Dermis microvascular lymphatic vessel endothelial cell (primary cell): ENCODE data around the gene MARCHF10. TPM values are rescaled to one million over a fixed set of nuclear protein-coding genes. Genes with fewer than 3 reads are reported as not detected.
"Not testable (repeated sequence)": the region's sequence is repeated elsewhere in the genome, so short reads cannot be mapped to it uniquely, and the experiment has no call there.

Experiments used
- DNase-seq, 2 donors: peaks; one replicate each; pipeline versions ENCODE4 v3.0.0 to v3.0.0-alpha.2; 2010; ENCODE audit warnings: low read depth in 2 of 2
- total RNA-seq: library from RNA; depleted of rRNA; stranded (reverse); fragments of >200 nt; gene quantifications from 2 replicates; pipeline ENCODE4 v1.2.1, GENCODE V29; 2014

Gene MARCHF10, protein sequence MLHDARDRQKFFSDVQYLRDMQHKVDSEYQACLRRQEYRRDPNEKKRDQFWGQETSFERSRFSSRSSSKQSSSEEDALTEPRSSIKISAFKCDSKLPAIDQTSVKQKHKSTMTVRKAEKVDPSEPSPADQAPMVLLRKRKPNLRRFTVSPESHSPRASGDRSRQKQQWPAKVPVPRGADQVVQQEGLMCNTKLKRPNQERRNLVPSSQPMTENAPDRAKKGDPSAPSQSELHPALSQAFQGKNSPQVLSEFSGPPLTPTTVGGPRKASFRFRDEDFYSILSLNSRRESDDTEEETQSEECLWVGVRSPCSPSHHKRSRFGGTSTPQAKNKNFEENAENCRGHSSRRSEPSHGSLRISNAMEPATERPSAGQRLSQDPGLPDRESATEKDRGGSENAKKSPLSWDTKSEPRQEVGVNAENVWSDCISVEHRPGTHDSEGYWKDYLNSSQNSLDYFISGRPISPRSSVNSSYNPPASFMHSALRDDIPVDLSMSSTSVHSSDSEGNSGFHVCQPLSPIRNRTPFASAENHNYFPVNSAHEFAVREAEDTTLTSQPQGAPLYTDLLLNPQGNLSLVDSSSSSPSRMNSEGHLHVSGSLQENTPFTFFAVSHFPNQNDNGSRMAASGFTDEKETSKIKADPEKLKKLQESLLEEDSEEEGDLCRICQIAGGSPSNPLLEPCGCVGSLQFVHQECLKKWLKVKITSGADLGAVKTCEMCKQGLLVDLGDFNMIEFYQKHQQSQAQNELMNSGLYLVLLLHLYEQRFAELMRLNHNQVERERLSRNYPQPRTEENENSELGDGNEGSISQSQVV
- total RNA-seq, result under 0.01 TPM in 1 of 2 replicates, not detected in the other

DNA sequence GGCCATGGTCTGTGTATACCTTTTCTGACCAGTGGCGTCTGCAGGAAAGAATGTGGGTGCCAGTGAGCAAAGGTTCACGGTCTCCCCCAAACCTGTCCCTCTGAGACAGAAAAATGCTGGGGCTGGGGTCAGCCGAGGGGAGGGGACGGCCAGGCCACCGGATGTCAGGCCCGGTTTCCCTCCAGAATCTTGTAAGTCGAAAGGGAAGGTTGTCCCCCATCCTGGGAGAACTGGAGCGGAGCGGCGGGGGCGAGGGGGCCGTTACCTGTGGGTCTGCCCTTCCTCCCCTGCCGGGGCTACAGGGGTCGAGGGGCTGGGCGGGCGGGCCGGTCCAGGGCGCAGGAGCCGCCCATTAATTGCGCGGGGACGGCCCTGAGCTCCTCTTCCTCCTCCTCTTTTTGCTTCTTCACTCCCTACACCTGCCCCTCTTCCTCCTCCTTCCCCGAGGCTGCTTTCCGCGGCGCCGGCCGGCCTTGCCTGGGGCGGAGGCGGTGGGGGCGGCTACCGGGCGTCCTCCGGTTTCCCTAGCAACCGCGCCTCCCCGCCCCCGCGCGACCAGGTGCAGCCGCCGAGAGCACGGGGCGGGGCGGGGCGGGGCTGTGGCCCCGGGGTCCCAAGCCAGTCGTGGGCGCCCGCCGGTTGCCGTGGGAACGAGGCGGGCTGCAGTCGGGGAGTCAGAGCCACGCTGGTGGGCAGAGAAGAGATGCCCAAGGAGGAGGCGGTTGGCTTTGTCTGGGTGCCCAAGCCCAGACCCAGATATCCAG is at the start of gene MARCHF10:
Gene MARCHF10 (minus strand): TSS at position 503 of the 764 bp plus-strand sequence. CDS start 6,579 bp downstream, outside the sequence.
- DNase-seq, result no peak

DNA sequence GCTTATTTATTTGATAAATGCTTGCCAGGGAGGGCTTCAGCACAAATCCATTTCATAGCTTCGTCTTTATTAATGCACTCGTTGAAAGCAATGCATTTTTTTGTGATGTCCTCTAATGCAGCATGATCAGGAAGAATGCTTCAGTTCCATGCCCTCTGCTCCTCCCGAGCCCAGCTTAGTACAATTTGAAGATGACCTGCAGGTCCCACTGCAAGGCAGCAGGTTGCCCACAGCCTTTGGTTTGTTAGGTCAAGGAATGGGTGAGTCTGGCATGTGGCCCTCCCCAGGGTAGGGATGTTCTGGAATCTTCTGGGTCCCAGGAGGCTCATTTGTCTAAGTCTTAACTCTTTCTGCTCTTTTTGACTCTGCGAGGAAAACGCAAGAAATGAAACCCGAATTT is 49.4 kb upstream of the MARCHF10 start:
- no peak for DNase-seq

DNA sequence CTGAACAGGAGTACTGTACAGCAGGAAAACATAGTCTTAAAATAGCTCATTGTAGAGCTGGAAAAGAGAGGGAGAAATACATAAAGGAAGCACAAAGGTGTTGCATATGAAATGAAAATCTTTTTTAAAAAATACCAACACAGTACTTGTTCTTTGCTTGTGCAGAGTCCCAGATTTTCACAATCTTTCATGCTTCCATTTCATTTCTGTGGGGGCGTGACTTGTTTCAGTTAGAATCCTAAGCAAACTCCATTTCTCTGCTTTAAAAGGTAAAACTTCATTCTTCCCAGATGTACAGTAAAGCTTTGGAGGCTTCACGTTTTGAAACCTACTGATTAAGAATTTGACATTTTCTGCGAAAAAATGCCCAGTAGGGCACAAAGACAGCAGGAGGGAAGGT is 48.5 kb upstream of the MARCHF10 start:
- DNase-seq, result no peak

DNA sequence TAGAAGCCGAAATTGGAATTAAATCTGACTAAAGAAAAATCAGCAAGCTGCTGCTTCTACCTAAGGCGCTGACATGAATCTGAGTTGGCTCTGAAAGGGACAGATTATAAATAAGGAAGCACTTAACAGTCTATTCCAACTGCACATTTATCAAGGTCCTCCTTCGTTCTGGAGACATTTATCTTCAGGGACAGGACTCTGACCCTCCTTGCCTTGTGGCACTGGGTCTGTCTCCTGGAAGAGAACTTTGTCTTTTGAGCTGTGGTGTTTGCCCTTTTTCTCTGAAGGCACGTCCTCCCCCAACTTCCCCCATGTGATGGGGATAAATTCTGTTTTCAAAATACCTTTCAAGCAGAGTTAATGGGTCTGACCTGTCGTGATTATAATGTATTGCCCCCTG is 47.0 kb upstream of the MARCHF10 start:
- DNase-seq, result no peak

DNA sequence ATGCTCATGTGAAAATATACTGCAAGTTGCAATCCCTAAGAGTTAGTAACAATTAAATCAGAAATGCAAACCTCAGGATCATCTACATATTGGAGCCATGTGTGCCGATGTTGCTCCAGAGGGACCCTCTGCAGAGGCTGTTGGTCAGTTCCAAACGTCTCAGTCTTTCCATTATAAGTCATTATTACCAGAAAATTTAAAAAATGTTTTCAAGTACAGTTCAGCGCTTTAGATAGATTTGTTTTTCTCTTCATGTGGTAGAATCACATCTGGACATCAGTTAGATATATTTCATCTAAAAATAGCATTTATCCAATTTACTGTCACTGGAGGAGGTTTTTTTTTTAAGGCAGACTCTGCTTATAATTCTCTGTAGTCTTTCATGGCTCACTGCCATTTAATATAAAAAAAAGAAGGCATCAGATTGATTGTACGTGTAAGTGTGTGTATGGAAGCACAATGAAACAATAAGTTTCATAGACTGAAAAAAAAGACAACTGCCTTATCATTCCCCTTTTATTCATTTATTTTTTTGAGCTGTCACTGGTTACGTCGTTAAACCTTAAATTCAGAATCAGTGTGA is 46.1 kb upstream of the MARCHF10 start:
- no peak for DNase-seq

DNA sequence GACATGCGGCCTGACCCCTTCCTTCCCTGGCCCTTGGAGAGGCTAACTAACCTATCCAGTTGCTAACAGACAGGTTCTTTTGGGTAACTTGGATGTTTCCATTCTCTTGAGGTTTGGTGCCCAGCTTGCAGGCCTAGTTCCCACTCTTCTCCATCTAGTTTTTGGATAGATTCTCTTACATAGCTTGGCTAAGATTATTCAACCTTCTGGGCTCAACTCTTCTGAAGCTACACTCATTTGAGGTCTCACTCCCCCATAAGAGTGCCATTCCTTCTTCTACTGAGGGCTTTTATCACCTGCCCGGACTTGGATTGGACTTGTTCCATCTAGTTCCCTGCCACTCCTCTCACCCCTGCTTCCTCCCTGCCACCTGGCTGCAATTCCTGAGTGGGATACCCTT is 44.1 kb upstream of the MARCHF10 start:
- DNase-seq, result no peak

DNA sequence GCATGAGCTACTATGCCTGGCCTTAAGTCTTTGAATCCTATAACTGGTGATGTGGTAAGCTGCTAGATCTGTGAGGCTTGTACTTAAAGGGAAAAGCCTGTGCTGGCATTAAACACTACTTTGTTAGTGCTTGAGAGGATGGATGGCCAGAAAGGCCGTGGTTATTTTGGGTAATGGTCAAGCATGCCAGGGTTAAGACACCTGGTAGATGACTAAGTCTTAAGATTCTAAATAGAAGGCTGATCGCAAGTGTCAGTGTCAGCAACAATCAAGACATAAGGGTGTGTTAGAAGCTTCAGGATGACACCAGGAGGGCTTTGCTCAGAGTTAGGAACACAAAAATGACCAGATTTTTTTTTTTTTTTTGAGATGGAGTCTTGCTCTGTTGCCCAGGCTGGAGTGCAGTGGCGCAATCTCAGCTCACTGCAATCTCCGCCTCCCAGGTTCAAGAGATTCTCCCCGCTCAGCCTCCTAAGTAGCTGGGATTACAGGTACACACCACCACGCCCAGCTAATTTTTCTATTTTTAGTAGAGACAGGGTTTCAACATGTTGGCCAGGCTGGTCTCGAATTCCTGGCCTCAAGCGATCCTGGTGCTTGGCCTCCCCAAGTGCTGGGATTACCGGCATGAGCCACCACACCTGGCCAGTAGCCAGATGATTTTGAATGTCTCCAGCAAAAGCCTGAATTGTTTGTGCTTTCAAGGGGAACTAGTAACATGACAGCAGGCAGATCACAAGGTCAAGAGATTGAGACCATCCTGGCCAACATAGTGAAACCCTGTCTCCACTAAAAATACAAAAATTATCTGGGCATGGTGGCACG is 41.7 kb upstream of the MARCHF10 start:
- not testable (repeated sequence) for DNase-seq

DNA sequence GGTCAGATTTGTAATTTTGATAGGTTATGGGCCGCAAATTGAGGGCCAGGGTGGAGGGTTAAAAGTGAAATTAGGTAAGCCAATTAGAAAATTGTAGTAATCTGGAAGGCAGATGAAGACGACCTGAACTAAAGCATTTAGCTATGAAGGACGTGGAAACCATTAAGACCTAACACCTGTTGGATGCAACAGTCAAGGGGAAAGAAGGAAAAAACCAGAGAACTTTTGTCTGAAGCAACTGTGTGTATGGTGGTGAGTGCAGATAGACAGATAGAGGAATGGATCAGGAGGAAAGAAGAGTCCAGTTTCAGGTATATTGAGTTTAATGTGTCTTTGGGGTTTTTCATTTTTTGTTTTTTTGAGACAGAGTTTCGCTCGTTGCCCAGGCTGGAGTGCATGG is 40.2 kb upstream of the MARCHF10 start:
- DNase-seq, result no peak

DNA sequence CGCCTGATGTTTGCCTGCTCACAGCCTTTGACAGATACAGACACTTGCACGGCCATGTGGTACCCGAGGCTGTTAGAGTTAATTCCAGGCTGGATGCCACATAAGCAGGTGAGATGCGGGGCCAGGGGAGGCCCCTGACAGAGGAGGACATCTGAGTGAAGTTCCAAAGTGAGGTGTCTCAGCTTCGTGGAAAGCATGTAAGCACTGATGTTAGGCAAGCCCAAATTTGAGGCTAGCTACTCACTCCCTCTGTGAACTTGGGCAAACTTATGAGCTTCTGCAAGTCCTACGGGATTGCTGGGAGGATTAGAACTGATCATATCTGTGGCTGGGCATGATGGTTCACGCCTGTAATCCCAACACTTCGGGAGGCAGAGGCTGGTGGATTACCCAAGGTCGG is 39.3 kb upstream of the MARCHF10 start:
- DNase-seq, result no peak

DNA sequence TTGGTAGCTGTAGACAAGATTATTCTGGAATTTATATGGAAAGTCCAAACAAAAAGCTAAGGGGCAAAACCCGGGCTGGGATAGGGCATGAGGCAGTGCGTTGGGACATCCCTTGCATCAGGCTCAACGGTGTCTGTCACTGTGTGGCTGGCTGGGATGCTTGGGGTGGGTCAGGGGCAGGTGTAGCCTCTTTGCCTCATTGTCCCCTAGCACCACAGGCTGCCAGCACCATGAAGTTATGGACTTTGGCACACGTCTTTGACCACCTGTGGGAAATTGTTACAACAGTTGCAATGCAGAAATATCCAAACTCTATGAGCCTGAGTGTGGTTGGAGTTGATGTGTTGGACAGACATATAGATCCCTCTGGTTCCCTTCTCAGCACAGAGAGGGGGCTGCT is 32.8 kb upstream of the MARCHF10 start:
- DNase-seq, result no peak

DNA sequence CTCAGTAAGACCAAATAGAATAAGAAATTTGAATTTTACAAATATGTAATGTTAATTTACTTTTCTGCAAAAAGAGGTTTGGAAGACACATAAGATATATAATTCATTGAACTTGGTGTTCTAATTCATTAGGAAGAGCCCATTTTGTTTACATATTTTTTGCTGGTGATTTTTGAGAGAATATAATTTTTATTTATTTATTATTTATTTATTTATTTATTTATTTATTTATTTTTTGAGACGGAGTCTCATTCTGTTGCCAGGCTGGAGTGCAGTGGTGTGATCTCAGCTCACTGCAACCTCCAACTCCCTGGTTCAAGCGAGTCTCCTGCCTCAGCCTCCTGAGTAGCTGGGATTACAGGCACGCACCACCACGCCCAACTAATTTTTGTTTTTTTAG is 25.7 kb upstream of the MARCHF10 start:
- not testable (repeated sequence) for DNase-seq

DNA sequence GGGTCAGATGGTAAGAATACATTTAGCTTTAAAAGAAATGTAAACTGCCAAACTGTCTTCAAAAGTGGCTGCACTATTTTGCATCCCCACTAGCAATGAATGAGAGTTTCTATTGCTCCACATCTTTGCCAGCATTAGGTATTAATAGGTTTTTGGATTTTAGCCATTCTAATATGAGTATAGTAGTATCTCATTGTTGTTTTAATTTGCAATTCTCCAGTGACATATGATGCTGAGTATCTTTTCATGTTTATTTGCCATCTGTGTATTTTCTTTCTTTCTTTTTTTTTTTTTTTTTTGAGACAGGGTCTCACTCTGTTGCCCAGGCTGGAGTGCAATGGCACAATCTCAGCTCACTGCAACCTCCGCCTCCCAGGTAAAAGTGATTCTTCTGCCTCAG is 24.3 kb upstream of the MARCHF10 start:
- DNase-seq, result no peak

DNA sequence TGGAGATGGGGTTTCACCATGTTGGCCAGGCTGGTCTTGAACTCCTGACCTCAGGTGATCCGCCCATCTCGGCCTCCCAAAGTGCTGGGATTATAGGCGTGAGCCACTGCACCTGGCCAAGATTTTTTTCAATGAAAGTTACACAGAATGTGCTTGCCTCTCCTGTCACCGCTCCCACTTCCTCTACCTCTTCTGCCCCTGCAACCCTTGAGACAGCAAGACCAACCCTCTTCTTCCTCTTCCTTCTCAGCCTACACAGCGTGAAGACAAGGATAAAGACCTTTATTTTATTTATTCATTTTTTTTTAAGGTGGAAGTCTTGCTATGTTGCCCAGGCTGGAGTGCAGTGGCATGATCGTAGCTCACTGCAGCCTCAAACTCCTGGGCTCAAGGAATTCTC is 23.0 kb upstream of the MARCHF10 start:
- DNase-seq, result not testable (repeated sequence)

DNA sequence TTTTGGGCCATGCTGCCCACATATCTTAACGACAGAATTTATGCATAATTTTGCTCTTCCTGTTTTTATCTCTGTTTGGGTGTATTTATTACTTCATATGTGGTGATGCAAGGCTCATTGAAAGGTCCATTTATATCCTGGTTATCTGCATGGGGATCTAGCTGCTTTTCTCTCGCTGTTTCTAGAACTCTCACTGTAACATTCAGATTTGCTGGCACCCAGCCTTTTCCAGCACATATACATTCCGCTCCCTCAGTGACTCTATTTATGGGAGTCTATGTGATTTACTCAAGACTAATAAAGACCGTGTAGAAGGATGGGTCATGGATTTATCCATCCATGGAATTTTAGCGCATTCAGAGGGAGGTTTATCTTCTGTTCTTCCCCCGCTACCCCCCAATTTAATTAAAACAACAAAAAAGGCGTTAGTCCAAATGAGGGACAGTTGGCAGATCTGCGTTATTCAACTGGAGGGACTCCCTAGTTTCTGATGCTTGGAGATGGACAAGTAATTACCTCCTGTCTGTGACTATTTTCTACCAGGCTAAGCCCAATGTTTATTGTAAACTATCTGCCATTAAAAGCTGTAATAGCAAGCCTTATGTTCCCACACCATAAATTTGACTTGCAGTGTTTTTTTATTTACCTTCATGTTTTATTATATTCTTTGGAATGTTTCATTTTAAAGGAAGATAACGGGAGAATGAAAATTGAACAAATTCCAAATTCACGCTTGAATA is 19.8 kb upstream of the MARCHF10 start:
- DNase-seq, result no peak

DNA sequence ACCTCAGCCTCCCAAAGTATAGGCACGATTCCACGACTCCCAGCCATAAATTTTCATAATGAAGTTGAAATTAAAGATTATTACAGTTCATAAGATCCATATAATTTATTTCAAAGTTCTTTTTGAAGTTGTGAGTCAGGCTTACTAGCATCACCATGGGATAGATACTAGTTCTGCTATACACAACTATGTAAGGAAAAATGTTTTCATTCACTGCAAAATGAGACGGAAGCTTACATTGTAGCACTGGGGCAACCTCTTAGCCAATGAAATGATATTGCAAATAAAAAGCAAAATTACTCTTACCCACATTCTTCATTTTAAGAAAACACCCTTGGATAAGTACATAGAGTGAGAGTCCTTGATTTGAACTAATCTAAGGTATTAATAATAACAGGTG is 18.8 kb upstream of the MARCHF10 start:
- no peak for DNase-seq

DNA sequence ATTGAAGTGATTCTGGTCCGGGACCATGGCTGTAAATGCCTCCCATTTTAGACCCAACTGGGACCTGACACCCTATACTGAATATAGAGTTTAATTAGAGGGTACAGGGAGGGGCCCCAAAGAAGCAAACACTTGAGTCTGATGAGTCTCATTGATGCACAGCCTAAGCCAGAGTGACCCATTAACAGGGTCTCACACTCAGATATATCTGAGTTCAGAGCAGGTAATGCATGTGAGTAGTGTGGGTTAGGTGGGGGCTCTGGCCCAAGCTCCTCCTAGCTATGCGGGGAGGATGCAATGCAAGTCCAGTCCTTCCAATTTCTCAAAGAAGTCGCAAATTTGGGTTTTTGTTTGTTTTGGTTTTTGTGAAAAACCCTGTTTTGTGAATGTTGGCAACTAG is 17.1 kb upstream of the MARCHF10 start:
- DNase-seq, result no peak

DNA sequence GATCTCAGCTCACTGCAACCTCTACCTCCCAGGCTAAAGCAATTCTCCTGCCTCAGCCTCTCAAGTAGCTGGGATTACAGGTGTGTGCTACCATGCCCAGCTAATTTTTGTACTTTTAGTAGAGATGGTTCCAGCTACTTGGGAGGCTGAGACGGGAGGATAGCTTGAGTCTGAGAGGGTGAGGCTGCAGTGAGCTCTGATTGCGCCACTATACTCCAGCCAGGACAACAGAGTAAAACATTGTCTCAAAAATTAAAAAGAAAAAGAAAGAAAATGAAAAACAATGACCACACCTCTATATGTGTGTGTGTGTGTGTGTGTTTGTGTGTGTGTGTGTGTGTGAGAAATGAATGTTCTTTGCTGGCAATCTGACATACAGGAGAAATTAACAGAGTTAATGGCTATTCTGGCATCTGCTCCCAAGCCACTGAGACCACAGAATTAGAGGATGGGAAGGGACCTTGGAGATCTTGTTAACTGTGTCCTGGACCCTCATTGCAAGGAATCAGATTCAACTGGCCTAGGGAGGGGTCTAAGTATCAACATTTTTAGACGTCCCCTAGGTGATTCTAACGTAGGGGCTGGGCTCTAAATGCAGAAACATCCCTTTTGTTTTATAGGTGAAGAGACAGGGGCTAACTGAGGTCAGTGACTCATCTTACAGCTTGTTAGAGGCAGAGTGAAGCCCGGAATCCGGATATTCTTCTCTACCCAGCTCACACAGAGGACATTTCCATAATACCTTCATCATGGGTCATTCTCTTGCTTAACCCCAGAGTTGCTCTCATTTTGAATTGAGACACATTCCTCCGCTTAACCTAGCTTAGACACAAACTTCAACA is 16.4 kb upstream of the MARCHF10 start:
- DNase-seq, result peak; percentile 62 to 76

DNA sequence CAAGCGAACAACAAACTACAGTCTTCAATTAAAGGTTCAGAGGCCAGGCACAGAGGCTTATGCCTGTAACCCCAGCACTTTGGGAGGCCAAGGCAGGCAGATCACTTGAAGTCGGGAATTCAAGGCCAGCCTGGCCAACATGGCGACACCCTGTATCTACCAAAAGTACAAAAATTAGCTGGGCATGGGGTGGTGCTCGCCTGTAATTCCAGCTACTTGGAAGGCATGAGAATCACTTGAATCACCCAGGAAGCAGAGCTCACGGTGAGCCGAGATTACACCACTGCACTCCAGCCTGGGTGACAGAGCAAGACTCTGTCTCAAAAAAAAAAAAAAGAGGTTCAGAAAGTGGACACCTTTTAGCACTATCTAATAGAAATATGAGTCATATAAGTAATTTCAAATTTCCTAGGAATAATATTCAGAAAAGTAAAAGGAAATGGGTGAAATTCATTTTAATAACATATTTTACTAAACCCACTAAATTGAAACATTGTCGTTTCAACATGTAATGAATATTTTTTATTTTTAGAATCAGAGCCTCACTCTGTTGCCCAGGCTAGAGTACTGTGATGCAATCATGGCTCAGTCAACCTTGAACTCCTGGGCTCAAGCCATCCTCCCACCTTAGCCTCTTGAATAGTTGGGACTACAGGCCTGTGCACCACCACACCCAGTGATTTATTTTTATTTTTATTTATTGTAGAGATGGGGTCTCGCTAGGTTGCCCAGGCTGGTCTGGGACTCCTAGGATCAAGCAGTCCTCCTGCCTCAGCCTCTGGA is 15.2 kb upstream of the MARCHF10 start:
- no peak for DNase-seq
